GM19324 (cell line): ENCODE data around the gene GASK1B.

Experiments
- ATAC-seq: cut with Tn5 transposase; IDR thresholded peaks from one replicate; pipeline ENCODE4 v1.9.1; 2021; ENCODE audit warnings: mild to moderate bottlenecking, moderate library complexity; ENCODE audit not compliant: unreplicated experiment, low FRiP score

The GASK1B gene

GRCh38 chr4:158155656-158156356, 17.0 kb downstream of the GASK1B start:
- ATAC-seq = no peak

- no peak for ATAC-seq
These were observed 25.7 kb downstream of the GASK1B start for GRCh38 chr4:158147151-158147550.

- no peak for ATAC-seq
These were observed 26.1 kb downstream of the GASK1B start for GRCh38 chr4:158146736-158147135.

DNA sequence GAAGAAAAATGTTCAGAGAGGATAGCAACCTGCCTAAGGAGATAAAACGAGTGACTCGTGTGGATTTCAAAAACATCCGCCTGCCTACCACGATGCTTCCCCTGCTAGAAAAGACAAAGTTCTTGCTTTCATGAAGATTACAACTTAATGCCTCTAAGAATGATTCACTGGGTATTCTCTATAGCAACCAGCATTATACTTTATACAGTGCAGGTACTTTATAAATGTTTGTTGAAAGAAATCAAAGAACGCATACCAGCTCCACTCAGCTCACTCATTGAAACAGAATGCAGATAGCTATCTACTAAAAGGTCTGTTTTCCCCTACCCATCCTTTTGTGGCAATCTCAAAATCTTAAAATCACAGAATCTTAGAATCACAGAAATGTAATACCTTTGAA, 33.7 kb downstream of the GASK1B start:
- no peak for ATAC-seq

DNA sequence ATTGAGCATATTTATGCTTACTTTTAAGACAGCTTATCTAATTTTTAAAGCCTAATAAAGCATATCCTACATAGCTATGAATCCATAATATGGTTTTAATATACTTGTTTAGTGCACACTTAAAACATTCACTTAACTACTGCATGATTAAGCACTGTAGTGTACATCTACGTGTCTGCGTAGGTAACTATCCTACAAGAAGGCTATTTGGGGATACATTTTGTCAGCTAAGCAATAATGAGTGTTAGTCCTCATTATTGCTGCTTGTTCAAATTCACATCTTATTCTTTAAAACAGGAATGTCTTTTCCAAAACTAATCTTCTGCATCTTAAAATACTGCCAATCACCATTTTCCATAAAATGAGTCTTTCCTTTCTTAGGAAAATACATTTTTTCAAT, 38.6 kb downstream of the GASK1B start:
- ATAC-seq = no peak

- ATAC-seq = no peak
These were observed 39.3 kb downstream of the GASK1B start for GRCh38 chr4:158133551-158133950.

GRCh38 chr4:158131027-158131426, 41.8 kb downstream of the GASK1B start:
- ATAC-seq = no peak

- ATAC-seq = no peak
These were observed 42.6 kb downstream of the GASK1B start for GRCh38 chr4:158130204-158130603.

DNA sequence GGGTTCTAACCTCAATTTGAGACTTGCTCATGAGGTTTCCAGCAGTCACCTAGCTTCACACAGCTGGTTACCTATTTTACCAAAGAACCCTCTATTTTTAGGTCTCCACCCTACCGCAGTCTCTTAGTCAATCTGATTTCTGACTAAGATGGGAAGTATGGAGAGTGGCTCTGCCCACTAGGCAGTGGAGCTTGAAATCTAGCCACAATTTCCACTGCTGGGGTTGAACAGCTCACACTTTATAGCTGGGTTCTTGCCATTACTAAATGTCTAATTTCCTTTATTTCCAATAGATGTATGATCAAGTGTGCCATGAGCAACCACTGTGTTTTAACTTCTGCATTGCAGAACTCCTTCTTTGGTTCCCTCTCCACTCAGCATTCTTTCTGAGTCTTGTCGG, 43.1 kb downstream of the GASK1B start:
- ATAC-seq = peak; percentile 66

- ATAC-seq = no peak
These were observed 44.3 kb downstream of the GASK1B start for GRCh38 chr4:158128540-158128939.

GRCh38 chr4:158125310-158125709, 47.5 kb downstream of the GASK1B start:
- ATAC-seq = no peak
